Lung (tissue), 12 donors: ENCODE data around the gene SLC9C1. TPM values are rescaled to one million over a fixed set of nuclear protein-coding genes. Genes with fewer than 3 reads are reported as not detected.
A peak's percentile ranks its signal among the peaks of the same experiment; 100 is the strongest.

Source experiments
- ATAC-seq: fragments of 200-7000 bp; cut with Tn5 transposase; one replicate; pipeline ENCODE4 v1.9.1; 2020; ENCODE audit warnings: moderate number of reproducible peaks; ENCODE audit not compliant: insufficient read depth, low FRiP score
- DNase-seq, 3 donors: peaks; one replicate each; pipeline ENCODE4 v3.0.0-alpha.2; 2013 to 2017
- H3K27ac ChIP-seq, 2 donors: one replicate each; pipeline ENCODE4 v1.5.1; 2013; ENCODE audit warnings: mild to moderate bottlenecking in 2 of 2, moderate library complexity in 2 of 2, control low read depth in 1 of 2, inconsistent platforms in 1 of 2, low read depth in 1 of 2, low read length in 1 of 2
- H3K27me3 ChIP-seq, 3 donors: one replicate each; pipeline ENCODE4 v1.5.1; 2013; ENCODE audit warnings: low read length in 2 of 3; ENCODE audit not compliant: control insufficient read depth in 3 of 3, insufficient read depth in 3 of 3
- H3K36me3 ChIP-seq, 4 donors: one replicate each; pipeline ENCODE4 v1.5.1; 2013; ENCODE audit warnings: low read length in 4 of 4, mild to moderate bottlenecking in 1 of 4, moderate library complexity in 1 of 4; ENCODE audit not compliant: control insufficient read depth in 4 of 4, insufficient read depth in 4 of 4
- H3K4me1 ChIP-seq, 5 donors: one replicate each; pipeline ENCODE4 v1.5.1; 2013; ENCODE audit warnings: low read length in 5 of 5, mild to moderate bottlenecking in 2 of 5, moderate library complexity in 1 of 5; ENCODE audit not compliant: control insufficient read depth in 5 of 5, insufficient read depth in 5 of 5
- H3K4me3 ChIP-seq: one replicate; pipeline ENCODE4 v1.5.1; 2013; ENCODE audit warnings: mild to moderate bottlenecking, control low read depth, moderate library complexity
- H3K9ac ChIP-seq, 2 donors: one replicate each; pipeline ENCODE4 v1.5.1; 2013; ENCODE audit warnings: low read length in 2 of 2, control low read depth in 1 of 2; ENCODE audit not compliant: insufficient read depth in 1 of 2
- H3K9me3 ChIP-seq, 4 donors: one replicate each; pipeline ENCODE4 v1.5.1; 2013; ENCODE audit warnings: low read length in 3 of 4, mild to moderate bottlenecking in 1 of 4, moderate library complexity in 1 of 4; ENCODE audit not compliant: control insufficient read depth in 4 of 4, insufficient read depth in 3 of 4
- WGBS, 2 donors: extraction: QIAGEN DNeasy Blood & Tissue Kit; methylation state at CpG; one replicate each; pipeline ENCODE4 v1.1.7; 2013; 5-methylcytosine and 5-hydroxymethylcytosine counted together
- polyA plus RNA-seq, 2 donors: library from polyadenylated mRNA; stranded (reverse); fragments of 200-250 nt; gene quantifications; one replicate each; pipeline ENCODE4 v1.2.1, GENCODE V29; 2013
- total RNA-seq, 2 donors: library from RNA; depleted of rRNA in 1 of 2; stranded (reverse); fragments of >200 nt in 1 of 2; gene quantifications; one replicate each; pipeline ENCODE4 v1.2.1, GENCODE V29; 2014 to 2021
- TF ChIP-seq, protein P1 (sequence below): IDR thresholded peaks from 2 replicates; pipeline ENCODE4 v1.5.1; 2012; ENCODE audit warnings: mild to moderate bottlenecking; ENCODE audit errors: control extremely low read depth, extremely low read depth
- donor health status: control.
- donor health status: control.
- donor health status: Bipolar disorder and iron deficiency.
- donor health status: healthy.
- donor health status: DM: yes; HTN: yes; CAD: no.

SLC9C1 gene
- total and polyA plus RNA-seq, 4 donors, result 0.12 to 0.28 TPM; not detected in 2

DNA sequence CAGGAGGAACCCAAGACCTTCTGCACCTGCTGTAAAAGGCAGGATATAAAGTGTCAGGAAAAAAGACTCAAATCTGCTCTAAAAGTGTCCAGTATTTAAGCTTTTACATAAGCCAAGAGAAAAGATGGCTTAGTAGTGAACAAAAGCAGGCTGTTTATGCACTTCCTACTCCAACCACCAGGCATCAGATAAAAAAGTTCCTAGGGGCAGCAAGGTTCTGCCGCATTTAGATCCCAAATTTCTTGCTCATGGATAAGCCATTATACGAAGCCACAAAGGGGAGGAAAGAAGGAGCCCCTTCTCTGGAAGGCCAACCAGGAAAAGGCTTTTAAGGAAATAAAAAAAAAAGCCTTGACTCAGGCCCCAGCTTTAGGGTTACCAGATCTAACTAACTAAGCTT is 10.6 kb upstream of the SLC9C1 start:
- TF ChIP-seq, protein P1, sequence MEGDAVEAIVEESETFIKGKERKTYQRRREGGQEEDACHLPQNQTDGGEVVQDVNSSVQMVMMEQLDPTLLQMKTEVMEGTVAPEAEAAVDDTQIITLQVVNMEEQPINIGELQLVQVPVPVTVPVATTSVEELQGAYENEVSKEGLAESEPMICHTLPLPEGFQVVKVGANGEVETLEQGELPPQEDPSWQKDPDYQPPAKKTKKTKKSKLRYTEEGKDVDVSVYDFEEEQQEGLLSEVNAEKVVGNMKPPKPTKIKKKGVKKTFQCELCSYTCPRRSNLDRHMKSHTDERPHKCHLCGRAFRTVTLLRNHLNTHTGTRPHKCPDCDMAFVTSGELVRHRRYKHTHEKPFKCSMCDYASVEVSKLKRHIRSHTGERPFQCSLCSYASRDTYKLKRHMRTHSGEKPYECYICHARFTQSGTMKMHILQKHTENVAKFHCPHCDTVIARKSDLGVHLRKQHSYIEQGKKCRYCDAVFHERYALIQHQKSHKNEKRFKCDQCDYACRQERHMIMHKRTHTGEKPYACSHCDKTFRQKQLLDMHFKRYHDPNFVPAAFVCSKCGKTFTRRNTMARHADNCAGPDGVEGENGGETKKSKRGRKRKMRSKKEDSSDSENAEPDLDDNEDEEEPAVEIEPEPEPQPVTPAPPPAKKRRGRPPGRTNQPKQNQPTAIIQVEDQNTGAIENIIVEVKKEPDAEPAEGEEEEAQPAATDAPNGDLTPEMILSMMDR, result no peak
- H3K4me1 ChIP-seq, result peaks cover 0 to 23% (median 3%) of the 10 kb centered on the region in 5 donors
- peak in 1 of 3 donors; percentile 62 for DNase-seq
- no peaks in the 10 kb centered on the region for H3K27me3 ChIP-seq
- ATAC-seq, result no peak
- no peaks in the 10 kb centered on the region for H3K36me3 ChIP-seq
- 71 to 82% methylated on average over 2 of the region's 2 CpGs for WGBS, 2 donors
- H3K9ac ChIP-seq, result peak overlapping the region in 1 of 2 donors; percentile 79
- no peak overlapping the region for H3K4me3 ChIP-seq
- peaks cover 0 to 2% (median 0%) of the 10 kb centered on the region in 4 donors for H3K9me3 ChIP-seq
- no peak overlapping the region for H3K27ac ChIP-seq

DNA sequence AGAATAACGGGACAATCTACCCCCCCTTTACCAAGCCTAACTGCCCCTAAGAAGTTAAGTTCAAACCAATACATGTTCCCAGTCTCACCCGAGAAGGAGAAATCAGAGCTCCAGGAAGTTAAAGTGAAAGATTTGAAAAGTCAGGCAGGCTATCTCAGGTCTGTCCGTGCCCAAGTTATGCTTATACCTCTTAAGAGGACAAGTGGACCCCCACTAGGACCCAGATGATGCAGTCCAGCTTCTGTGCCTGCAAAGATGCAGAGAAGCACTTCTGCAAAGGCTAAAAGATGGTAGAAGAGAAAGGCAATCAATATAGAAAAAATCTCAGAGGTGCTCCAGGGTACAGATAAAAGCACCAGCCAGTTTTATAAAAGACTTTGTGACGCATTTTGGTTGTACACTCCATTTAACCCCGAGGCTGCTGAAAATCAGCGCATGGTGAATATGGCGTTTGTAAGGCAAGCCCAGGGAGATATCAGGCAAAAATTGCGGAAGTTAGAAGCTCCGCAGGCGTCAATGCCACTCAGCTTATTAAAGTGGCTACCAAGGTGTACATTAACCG is 9.8 kb upstream of the SLC9C1 start:
- Histone ChIP-seq H3K27me3 (no peaks in the 10 kb centered on the region), H3K4me1 (peaks cover 0 to 23% (median 3%) of the 10 kb centered on the region in 5 donors), H3K27ac (peak overlapping the region in 1 of 2 donors; percentile 23), H3K9me3 (peaks cover 0 to 2% (median 0%) of the 10 kb centered on the region in 4 donors), H3K9ac (peak overlapping the region; percentile 21 to 79), H3K4me3 (no peak overlapping the region), H3K36me3 (no peaks in the 10 kb centered on the region)
- TF ChIP-seq, protein P1, result no peak
- 7 to 10% methylated on average over 11 of the region's 11 CpGs for WGBS, 2 donors
- ATAC-seq (peak; percentile 47), DNase-seq (peak; percentile 39 to 77 (median 77))

DNA sequence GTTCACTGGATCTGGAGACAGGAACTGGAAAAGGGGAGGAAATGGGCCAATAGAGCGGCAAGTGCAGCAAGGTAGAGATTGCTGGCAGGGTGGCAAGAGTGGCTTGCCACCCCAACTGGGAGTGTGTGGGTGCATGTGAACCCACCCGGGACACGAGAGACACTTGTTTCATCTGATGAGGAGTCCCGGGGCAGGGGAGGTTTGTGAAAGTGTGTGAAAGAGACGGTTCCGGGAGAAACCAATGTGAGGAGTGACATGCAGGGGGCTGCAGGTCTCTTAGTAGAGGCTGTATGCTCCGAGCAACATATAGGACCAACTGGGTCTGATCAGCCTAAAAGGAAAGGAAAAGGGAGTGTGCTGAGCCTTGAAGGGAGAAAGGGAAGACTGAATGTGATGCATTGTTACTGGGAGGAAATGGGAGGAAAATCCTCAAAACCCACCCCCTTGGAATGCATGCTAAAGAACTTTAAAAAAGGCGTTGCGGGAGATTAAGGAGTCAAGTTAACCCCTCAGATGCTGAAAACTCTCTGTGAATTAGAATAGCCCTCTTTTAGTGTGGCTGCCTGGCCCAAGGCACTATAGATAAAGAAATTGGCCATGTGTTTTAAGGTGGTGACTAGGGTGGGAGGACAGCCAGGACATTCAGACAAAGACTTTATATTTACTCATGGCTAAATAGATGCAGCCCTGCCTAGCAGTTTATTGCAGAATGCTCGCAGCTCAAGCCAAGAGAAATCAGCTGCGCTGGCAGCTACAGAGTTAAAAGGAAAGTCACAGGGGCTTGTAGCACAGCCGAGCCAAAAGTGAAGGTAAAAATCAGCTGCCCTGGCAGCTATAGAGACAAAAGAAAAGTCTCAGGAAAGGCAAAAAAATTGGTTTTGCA is 9.1 kb upstream of the SLC9C1 start:
- H3K4me3 ChIP-seq, result no peak overlapping the region
- 38 to 39% methylated on average over 12 of the region's 12 CpGs for WGBS, 2 donors
- H3K4me1 ChIP-seq, result peaks cover 0 to 23% (median 3%) of the 10 kb centered on the region in 5 donors
- peaks cover 0 to 2% (median 0%) of the 10 kb centered on the region in 4 donors for H3K9me3 ChIP-seq
- ATAC-seq (no peak), DNase-seq (peak; percentile 48 to 84 (median 76))
- peak overlapping the region; percentile 21 to 79 for H3K9ac ChIP-seq
- no peaks in the 10 kb centered on the region for H3K27me3 ChIP-seq
- no peaks in the 10 kb centered on the region for H3K36me3 ChIP-seq
- TF ChIP-seq, protein P1, result no peak
- H3K27ac ChIP-seq, result no peak overlapping the region
